Type B pancreatic cell (in vitro differentiated cells): ENCODE measurements around the gene LSM5. TPM values are rescaled to one million over a fixed set of nuclear protein-coding genes. Genes with fewer than 3 reads are reported as not detected.
"Not testable (repeated sequence)": the region's sequence is repeated elsewhere in the genome, so short reads cannot be mapped to it uniquely, and the experiment has no call there.

Source experiments
- DNase-seq: peaks from one replicate; pipeline ENCODE4 v3.0.0; 2021; ENCODE audit warnings: mixed read lengths; ENCODE audit not compliant: unreplicated experiment; ENCODE audit errors: extremely low spot score
- H3K27ac Mint-ChIP-seq: 2 replicates; pipeline ENCODE4 v1.8.0; 2021; ENCODE audit warnings: mild to moderate bottlenecking, mixed read lengths
- H3K27me3 Mint-ChIP-seq: 2 replicates; pipeline ENCODE4 v1.8.0; 2021; ENCODE audit warnings: mixed read lengths
- H3K36me3 Mint-ChIP-seq: 2 replicates; pipeline ENCODE4 v1.8.0; 2021; ENCODE audit warnings: mixed read lengths
- H3K4me1 Mint-ChIP-seq: one replicate; pipeline ENCODE4 v1.8.0; 2021; ENCODE audit warnings: mixed read lengths; ENCODE audit not compliant: unreplicated experiment
- H3K4me3 Mint-ChIP-seq: 2 replicates; pipeline ENCODE4 v1.8.0; 2021; ENCODE audit warnings: mild to moderate bottlenecking, mixed read lengths
- H3K9me3 Mint-ChIP-seq: 2 replicates; pipeline ENCODE4 v1.8.0; 2021; ENCODE audit warnings: mixed read lengths
- total RNA-seq: library from RNA; stranded (reverse); gene quantifications from 2 replicates; pipeline ENCODE4 v1.2.1, GENCODE V29; 2021; ENCODE audit warnings: low replicate concordance
- TF ChIP-seq, protein P1 (sequence below): fragments of 200-600 bp; sonication (generic); conservative IDR thresholded peaks from 2 replicates; pipeline ENCODE4 v1.5.0; 2021; ENCODE audit warnings: antibody characterized with exemption, mild to moderate bottlenecking

The LSM5 gene
- total RNA-seq, 1 donor from 2014 or later: 67.5 TPM

DNA sequence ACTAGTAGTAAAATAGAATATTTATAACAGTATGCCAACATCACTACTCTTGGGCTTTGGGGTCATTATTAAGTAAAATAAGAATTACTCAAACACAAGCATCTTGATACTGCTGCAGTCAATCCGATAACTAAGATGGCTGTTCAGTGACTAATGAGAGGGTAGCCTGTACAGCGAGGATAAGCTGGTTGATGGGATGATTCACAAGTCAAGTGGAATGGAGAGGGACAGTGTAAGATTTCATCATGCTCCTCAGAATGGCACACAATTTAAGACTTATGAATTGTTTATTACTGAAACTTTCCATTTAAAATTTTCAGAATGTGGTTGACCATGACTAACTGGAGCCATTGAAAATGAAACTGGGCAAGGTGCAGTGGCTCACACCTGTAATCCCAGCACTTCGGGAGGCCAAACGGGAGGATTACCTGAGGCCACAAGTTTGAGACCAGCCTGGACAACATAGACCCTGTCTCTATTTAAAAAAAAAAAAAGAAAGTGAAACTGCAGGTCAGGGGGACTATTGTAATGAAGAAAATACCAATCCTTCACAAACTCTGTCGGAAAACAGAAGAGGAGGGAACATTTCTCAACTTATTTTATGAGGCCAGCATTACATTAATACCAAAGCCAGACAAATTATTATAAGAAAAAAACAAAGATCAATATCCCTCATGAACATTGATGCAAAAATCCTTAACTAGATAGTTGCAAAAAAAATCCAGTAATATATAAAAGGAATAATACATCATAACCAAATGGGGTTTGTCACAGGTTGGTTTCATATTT is 16.3 kb upstream of the LSM5 start:
- Mint-ChIP-seq H3K9me3 (no peaks in the 10 kb centered on the region), H3K4me1 (peaks cover 10% of the 10 kb centered on the region), H3K27ac (no peak overlapping the region), H3K36me3 (peaks cover 22% of the 10 kb centered on the region), H3K4me3 (no peak overlapping the region), H3K27me3 (no peaks in the 10 kb centered on the region)
- TF ChIP-seq, protein P1, sequence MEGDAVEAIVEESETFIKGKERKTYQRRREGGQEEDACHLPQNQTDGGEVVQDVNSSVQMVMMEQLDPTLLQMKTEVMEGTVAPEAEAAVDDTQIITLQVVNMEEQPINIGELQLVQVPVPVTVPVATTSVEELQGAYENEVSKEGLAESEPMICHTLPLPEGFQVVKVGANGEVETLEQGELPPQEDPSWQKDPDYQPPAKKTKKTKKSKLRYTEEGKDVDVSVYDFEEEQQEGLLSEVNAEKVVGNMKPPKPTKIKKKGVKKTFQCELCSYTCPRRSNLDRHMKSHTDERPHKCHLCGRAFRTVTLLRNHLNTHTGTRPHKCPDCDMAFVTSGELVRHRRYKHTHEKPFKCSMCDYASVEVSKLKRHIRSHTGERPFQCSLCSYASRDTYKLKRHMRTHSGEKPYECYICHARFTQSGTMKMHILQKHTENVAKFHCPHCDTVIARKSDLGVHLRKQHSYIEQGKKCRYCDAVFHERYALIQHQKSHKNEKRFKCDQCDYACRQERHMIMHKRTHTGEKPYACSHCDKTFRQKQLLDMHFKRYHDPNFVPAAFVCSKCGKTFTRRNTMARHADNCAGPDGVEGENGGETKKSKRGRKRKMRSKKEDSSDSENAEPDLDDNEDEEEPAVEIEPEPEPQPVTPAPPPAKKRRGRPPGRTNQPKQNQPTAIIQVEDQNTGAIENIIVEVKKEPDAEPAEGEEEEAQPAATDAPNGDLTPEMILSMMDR: no peak
- DNase-seq: no peak

DNA sequence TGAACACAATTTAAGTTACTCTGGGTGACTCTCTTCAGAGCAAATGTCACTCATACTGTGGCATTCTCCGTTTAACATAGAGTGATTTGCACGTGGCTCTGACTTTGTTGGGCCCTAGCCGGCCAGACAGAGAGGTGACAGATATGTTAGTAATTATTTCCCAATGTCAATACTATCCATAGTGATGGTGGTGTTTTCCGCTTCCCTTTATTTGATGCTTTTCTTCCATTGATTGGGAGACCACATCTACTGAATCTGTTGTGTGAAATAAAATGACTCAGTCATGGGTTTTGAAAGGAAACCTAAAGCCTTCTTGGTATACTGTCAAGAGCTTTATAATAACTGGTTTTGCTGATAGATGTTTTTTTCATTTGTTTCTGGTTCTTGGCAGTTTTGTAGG is 12.5 kb upstream of the LSM5 start:
- DNase-seq: no peak
- Mint-ChIP-seq H3K27ac (no peak overlapping the region), H3K36me3 (peaks cover 13% of the 10 kb centered on the region), H3K4me1 (peaks cover 18% of the 10 kb centered on the region), H3K27me3 (no peaks in the 10 kb centered on the region), H3K9me3 (no peaks in the 10 kb centered on the region), H3K4me3 (no peak overlapping the region)
- TF ChIP-seq, protein P1: no peak

DNA sequence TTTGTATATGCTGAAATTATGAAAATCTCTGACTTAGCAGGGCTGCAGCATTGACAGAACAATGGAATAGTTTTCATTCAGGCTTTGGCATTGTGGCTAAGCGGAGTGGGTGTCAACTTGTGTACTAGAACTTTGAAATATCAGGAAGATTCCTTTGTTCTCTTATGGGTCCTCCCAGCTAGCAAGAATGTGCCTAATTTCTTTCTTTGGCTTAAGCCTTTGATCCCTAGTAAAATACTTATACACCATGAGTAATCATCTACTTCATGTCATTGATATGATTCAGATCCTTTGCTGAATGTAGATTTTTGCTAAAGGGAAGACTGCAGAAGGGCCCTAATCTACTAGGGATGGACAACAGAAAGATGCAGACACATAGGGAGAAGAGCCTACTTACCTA is 11.3 kb upstream of the LSM5 start:
- TF ChIP-seq, protein P1: no peak
- no peaks in the 10 kb centered on the region for H3K27me3 Mint-ChIP-seq
- no peaks in the 10 kb centered on the region for H3K9me3 Mint-ChIP-seq
- H3K4me1 Mint-ChIP-seq: peaks cover 19% of the 10 kb centered on the region
- peak overlapping the region; percentile 80 for H3K27ac Mint-ChIP-seq
- H3K4me3 Mint-ChIP-seq: peak overlapping the region; percentile 26
- no peak for DNase-seq
- H3K36me3 Mint-ChIP-seq: peaks cover 7% of the 10 kb centered on the region

DNA sequence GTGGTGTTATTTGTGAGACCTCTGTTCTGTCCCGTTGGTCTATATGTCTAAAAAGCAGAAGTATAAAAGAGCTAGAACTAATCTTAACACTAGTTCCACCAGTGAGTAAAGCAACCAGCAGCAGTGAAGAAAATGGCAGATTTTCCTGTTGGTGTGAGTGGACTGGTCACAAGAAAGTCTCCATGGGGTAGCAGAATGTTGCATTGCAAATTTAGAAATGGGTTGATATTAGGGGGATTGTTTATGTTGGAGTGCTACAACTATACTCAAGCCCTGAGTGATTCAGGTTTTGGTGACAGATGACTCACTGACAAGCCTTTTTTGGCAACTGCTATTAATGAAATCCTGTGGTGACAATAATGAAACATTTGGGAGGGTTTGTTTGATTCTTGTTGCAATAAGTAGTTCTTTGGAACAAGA is 10.8 kb upstream of the LSM5 start:
- Mint-ChIP-seq H3K27me3 (no peaks in the 10 kb centered on the region), H3K4me3 (no peak overlapping the region), H3K4me1 (peaks cover 23% of the 10 kb centered on the region), H3K9me3 (no peaks in the 10 kb centered on the region), H3K27ac (peak overlapping the region; percentile 4), H3K36me3 (peaks cover 11% of the 10 kb centered on the region)
- TF ChIP-seq, protein P1: no peak
- DNase-seq: no peak

DNA sequence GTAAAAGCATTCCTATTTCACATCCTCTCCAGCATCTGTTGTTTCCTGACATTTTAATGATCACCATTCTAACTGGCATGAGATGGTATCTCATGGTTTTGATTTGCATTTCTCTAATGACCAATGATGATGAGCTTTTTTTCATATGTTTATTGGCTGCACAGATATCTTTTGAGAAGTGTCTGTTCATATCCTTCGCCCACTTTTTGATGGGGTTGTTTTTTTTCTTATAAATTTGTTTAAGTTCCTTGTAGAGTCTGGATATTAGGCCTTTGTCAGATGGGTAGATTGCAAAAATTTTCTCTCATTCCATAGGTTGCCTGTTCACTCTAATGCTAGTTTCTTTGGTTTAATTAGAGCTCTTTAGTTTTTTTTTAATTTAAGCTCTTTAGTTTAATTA is 10.0 kb upstream of the LSM5 start:
- Mint-ChIP-seq H3K4me3 (peak overlapping the region; percentile 58), H3K36me3 (peaks cover 11% of the 10 kb centered on the region), H3K4me1 (peaks cover 23% of the 10 kb centered on the region)
- not testable (repeated sequence) for DNase-seq, H3K27ac Mint-ChIP-seq, H3K27me3 Mint-ChIP-seq, H3K9me3 Mint-ChIP-seq

DNA sequence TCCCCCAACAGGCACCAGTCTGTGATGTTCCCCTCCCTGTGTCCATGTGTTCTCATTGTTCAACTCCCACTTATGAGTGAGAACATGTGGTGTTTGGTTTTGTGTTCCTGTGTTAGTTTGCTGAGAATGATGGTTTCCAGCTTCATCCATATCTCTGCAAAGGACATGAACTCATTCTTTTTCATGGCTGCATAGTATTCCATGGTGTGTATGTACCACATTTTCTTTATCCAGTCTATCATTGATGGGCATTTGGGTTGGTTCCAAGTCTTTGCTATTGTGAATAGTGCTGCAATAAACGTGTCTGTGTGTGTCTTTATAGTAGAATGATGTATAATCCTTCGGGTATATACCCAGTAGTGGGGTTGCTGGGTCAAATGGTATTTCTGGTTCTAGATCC is 9.6 kb upstream of the LSM5 start:
- H3K27ac Mint-ChIP-seq, H3K27me3 Mint-ChIP-seq, H3K9me3 Mint-ChIP-seq, DNase-seq: not testable (repeated sequence)
- peaks cover 11% of the 10 kb centered on the region for H3K36me3 Mint-ChIP-seq
- peak overlapping the region; percentile 58 for H3K4me3 Mint-ChIP-seq
- peaks cover 23% of the 10 kb centered on the region for H3K4me1 Mint-ChIP-seq
